HG03460 (cell line): Measurements from ENCODE around the gene RETREG3.
"Not testable (repeated sequence)": the region's sequence is repeated elsewhere in the genome, so short reads cannot be mapped to it uniquely, and the experiment has no call there.

Experiments
- ATAC-seq: cut with Tn5 transposase; IDR thresholded peaks from one replicate; pipeline ENCODE4 v1.9.1; 2021; ENCODE audit not compliant: unreplicated experiment

Gene RETREG3

DNA sequence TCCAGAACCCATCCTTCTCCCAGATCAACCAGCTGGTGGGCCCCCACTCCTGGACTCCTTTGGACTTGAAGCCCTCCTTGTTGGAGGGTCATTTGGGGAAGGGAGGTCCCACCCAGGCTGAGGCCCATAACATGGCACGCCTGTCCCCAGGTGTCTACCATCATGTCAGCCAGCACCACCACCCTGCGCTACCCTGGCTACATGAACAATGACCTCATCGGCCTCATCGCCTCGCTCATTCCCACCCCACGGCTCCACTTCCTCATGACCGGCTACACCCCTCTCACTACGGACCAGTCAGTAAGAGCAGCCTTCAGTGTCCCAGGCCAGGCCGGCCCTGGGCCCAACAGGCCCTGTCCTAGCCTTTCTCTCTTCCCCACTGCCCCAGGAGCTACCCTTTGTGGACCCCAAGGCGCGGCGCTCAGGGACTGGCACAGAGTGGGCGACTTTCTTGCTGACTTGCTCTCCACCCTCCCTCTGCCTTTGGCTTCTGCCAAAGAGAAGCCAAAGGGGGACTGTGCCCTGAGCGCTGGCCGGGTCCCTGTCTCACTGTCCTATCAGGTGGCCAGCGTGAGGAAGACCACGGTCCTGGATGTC is 4.6 kb upstream of the RETREG3 start:
- ATAC-seq, result no peak

DNA sequence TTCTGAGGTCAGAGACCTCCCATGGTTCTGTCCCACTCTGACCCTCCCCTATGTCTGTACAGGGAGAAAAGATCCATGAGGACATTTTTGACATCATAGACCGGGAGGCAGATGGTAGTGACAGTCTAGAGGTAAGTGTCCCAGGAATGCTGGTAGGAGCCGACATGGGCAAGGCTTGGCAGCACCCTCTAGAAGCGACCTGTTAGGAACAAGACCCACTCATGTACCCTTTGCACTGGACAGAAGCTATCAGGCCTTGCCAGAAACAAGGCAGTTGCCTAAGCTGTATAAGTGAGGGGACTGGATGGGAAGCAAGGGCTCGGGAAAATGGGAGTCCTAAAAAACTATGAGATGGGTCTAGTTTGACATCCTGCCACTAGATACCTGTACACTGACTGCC is 2.8 kb upstream of the RETREG3 start:
- ATAC-seq, result no peak

DNA sequence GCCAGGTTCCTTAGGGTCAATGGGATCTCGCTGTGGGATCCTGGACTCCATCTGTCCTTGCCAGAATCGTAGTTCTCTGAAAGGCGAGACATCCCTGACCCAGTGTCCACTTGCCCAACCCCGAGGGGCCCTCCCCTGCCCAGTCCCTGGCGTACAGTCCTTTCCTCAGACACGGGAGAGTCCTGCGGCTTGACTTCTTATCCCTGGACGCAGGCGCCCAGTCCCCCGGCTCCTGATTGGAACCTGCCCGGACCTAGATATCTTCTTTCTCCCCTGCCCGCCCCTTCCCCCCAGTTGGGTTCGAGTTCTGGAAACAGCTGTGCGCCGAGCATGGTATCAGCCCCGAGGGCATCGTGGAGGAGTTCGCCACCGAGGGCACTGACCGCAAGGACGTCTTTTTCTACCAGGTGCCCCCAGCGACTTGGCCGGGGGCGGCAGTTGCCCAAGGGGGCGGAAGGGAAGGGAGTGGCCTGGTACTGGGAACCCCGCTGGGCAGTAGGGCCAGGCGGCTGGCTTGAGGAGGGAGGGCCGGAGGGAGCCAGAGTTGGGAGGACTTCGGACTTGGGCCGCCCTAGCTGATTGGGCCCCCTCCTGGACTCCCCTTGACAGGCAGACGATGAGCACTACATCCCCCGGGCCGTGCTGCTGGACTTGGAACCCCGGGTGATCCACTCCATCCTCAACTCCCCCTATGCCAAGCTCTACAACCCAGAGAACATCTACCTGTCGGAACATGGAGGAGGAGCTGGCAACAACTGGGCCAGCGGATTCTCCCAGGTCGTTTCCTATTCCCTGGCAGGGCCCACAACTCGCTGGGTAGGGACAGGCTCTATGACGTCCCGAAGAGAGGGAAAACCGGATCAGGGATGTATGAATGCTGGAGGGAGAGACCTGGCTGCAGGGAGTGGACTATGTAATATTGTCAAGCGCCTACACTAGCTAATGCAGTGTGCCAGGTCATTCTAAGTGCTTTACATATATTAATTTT is 934 bp upstream of the RETREG3 start:
- not testable (repeated sequence) for ATAC-seq

DNA sequence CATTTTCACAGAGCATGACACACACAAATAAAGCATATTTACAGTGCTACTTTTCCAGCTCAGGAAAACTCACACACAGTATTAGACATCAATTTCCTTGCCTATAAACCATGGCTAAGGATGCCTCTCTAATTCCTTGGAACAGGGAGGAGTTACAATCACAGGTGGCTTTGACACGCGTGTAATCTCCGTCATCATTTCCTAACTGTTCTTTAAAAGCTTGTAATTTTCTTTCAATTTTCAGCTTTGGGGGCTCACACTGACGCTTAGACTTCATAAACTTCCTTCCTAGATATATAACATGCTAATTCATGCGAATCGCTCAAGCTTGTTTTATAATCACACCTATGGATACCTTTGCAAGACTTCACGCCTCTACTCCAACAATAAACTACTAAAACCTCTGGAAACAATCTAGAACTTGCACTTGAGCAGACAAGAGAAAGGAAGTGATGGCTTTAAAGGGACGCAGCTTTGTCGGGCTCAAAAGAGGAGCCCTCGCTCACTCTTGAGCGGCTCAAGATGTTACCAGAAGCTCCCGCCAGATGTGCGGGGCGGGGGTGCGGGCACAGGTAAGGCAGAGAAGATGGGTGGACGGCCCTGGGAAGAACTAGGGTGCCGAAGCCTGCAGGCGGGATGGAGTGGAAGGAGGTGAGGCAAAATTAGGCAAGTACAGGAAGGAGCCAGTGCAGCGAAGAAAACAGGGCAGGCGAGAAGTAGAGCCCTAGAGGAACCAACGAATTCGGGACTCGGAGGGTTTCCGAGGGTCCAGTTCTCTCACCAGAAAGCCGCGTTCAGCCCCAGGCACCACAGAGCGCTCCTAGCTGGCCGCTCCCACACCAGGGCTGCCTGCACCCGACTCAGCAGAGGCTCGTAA is 631 bp downstream of the RETREG3 start:
- peak; percentile 39 for ATAC-seq

DNA sequence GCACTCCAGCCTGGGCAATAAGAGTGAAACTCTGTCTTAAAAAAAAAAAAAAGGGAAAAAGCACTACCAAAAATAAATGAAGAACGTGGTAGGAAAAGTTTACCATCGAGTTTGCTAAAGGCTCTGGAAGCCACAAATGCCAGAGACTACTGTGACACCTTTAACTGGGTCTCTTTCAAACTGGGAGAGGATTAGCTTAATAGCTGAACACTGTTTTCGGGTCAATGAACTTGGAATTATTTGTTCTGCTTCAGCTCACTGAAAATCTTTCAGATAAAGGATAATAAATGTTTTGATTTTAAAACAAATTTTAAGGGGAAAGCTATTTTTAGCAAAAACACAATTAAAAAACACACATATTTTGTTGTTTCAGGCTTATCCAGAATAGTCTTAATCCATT is 1.4 kb downstream of the RETREG3 start:
- no peak for ATAC-seq

DNA sequence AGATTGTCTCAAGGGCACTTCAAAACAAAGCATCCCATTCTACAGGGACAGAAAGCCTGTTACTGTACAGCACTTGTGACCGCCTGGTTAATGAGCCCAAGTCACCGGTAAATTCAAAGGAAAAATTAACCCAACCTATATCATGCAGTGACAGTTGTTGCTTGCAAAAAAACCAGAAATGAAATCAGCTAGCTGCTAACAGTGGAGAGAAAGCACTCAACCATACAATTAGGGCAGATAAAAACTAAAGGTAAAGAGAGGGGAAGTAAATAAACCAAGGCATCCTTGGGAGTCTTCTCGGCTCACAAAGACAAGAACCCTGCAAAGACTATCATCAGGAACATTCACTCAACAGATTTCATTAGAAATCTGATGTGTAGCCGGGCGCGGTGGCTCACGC is 5.9 kb downstream of the RETREG3 start:
- ATAC-seq, result no peak

DNA sequence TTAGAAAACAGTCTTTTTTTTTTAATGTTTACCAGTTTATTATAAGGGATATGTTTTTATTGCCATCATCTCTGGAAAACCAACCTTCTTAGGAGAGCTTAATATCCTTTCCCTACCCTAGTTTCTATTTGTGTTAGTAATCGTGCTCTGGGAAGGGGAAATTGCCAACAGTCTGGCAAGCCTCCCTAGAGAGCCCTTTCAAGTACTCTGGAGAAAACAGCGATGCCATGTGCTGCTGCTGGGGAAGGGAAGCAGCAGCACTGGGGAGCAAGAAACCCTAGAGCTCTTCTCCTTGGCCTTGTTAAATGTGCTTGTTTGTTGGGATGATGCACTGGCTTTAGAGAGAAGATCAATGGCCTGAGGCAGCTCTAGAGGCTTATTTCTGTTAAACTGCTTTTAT is 10.3 kb downstream of the RETREG3 start:
- no peak for ATAC-seq

DNA sequence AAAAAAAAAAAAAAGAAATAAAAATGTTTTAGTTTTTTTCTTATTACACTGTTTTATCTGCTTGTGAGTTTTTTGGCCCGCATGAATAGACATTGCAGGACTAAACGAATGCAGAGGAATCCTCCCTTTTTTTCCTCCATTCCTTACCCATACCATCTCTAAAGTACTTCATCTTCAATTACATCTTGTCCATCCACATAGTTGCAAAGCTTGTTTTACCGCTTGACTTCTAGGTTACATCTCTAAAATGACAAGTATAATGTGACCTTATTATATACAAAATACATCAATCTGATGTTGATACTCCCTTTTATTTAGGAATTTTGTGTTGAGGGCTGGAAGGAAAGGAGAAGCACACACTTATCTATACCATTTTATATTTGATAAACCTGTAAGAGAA is 12.8 kb downstream of the RETREG3 start:
- ATAC-seq, result no peak

DNA sequence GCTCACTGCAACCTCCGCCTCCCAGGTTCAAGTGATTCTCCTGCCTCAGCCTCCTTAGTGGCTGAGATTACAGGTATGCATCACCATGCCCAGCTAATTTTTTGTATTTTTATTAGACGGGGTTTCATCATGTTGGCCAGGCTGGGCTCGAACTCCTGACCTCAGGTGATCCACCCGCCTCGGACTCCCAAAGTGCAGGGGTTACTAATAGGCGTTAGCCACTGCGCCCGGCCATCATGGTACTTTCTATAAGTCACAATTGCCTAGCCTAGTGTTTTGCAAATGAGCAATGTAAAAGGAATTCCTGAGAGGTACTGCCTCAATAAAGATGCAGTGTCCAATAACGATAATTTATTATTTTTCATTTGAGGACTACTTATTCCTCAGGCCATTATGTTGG is 17.8 kb downstream of the RETREG3 start:
- ATAC-seq, result no peak

DNA sequence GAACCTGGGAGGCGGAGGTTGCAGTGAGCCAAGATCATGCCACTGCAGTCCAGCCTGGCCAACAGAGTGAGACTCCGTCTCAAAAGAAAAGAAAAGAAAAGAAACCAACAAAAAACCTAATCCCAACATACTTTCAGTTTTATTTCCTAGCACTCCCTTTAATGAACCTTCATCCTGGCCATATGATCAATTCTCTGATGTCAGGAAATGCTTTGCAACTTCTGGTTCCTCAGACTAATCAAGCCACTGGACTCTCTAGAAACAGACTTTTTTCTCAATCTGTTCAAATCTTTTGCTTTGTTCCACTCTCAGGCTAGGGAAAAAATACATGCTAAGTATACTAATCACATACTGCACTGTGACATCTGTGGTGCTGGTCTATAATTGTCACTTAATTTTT is 18.3 kb downstream of the RETREG3 start:
- ATAC-seq, result no peak

DNA sequence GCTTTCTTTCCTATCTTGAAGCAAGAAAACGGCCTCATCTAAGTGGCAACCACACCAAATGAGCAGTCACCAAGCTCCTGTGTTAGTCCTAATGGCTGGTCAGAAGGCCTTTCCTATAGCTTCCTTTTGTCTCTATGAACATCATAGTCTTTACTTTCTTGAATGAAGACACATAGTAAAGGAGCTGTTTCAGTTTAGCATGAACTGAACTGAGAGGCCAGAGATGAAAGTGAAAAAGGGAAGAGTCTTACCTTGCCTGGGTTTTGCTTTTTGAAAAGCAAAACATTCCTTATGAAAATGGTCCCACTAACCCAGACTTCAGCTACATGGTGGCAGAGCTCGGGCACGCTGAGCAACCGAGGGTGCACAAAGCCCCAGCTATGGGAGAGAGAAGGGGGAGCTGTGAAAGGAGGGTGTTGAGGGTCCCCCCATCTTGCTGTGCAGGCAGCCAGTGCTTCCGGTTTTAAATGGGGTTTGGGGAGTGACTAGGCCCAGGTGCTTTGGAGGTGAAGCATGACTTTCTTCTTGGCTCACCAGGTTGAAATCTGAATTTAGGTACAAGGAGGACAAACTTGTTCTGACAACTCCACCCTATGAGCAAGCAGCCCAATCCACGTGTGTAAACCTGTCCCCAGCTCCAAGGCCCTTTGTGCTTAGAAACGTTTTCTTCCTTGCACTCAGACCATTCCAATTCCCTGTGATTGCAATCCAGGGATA is 22.5 kb downstream of the RETREG3 start:
- ATAC-seq, result no peak

DNA sequence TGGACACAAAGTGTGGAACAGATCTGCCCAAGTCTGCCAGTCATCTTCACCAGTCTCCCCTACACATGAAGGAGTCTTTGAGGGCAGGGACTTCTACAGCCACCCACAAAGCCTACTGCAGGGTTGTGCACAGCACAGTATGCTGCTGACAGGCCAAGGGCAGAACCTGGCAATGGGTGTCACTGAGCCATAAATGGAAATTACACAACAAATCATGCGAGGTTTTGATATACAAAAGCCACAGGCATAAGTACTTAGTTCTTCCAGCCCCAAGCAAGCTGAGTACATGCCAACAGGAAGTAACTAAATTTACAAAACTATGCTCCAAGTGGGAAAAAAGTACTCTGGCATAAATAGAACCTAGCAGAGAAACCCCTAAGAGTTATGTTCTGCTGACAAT is 23.8 kb downstream of the RETREG3 start:
- no peak for ATAC-seq

DNA sequence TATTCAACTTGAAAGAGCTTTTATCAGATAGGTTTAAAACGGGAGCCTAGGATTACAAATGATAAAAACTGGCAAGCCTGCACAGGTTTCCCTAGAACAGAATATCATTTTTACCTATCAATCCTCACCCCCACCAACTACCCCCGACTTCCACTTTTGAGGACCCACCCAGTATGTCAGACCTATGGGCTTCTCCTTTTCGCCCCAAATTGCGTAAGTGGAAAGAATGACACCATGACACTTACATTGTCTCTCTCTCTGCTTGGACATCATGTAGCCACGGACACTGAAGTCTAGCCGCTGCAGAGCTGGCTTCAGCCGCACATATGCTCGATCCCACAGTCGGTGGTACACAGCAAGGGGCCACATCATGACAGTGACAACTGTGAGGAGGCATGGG is 24.3 kb downstream of the RETREG3 start:
- no peak for ATAC-seq

DNA sequence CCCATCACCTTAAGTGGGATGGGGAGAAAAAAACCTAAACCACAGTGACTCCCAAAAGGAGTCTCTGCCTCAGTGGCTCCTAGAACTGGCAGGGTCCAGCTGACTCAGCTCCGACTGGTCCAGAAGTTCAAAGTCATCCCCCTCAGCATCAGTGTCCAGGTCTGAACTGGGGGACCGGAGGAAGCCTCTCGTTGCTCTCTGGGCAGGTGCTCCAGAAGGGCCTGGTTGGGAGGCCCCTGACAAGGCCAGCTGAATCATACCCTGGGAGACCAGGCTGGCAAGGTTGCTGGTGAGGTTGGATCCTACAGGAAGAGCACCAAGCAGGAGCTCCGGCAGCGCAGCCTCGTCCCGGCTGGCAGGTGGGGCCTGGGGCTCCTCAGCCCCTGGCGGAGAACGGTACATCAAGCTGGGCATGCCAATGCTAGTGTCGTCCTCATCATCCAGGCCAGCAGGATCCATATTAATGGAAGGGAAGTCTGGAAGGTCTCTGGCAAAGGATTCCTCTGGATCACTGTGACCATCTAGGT is 27.4 kb downstream of the RETREG3 start:
- no peak for ATAC-seq

DNA sequence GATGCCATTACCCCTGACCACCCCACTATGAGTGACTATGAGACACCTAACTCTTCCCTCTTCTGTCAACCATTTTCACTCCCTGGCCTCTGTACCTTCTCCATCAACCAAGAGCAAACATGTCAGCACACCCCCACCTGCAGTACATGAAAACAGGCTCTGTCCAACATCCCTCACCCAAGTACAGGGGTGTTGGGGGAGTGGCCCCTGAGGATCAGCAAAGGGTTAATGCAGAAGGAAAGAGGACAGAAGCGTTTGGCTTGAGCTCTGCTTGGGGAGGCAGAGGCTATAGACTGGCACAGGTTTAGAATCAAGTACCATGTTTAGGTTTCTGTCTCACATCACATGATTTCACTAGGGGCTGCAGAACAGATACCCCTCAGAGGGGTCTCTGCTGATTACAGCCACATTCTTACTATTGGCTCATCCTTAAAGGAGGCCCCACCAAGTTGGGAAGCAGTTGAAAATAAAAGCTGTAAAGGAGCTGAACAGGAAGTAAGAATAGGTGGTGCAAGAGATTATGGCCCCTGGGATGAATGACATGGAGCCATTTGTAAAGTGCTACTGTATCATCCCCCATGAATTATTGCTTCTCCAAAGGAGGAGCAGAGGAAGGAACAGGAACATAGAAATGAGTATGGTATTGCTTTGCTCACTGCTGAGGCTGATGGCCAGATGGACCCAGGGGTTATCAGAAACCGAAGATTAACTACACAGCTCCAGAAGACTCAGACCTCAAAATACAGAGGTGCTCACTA is 29.2 kb downstream of the RETREG3 start:
- no peak for ATAC-seq

DNA sequence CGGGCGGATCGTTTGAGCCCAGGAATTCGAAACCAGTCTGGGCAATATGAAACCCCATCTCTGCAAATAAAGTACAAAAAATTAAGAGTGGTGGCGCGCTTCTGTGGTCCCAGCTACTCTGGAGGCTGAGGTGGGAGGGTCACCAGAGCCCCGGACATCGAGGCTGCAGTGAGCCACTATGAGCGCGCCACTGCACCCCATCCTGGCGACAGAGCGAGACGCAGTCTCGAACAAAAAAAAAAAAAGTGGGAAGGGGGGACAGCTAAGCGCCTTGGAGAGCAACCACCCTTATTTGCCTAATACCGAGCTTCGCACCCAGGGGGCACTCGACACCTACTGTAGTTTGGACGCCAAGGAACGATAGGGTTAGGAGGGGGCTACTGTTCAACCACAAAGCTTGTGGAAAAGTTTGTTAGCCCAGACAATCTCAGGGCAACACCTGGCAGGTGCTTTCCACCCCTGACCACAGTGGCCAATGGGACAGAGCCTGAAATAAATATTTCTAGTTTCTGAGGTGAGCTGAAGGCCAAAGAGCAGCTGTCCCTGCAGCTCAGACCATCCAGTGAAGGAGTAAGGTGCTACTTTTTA is 30.8 kb downstream of the RETREG3 start:
- peak; percentile 40 for ATAC-seq

DNA sequence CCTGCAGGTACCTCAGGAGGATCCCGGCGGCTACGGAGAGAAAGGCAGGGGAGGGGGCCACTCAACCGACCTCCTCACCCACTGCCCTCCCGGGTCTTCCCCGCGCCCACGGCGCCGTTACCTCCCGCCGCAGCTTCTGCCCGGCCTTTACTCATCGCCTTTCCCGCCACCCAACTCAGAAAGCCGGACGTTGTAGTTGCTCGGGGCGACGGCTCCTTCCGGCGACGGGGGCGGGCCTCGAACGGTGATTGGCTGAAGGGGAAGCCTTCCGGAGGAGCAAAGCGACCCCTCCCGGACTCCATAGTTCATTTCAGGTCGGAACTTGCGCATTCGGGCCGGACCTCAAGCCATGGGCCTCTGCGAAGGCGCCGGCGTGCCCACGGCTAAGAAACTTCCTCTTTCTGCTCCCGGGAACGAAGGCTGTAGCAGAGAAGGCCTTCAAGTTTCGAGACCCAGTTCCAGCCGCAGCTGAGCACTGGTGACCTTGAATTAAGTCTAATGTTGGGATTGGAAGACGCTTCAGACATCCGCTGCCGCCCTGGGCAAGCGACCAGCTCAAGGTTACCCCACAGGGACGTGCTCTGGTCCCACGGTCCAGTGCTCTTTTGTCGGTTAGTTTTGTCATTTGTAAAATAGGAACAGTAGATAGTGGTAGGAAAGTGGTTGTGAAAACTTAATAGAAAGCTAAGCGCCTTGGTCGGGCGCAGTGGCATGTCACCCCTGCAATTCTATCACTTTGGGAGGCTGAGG is 31.5 kb downstream of the RETREG3 start, which contains the start of gene PSMC3IP:
Gene PSMC3IP (minus strand): TSS at position 198 of the 750 bp plus-strand sequence. CDS start 43 bp downstream, at position 155.
- peak; percentile 70 for ATAC-seq

DNA sequence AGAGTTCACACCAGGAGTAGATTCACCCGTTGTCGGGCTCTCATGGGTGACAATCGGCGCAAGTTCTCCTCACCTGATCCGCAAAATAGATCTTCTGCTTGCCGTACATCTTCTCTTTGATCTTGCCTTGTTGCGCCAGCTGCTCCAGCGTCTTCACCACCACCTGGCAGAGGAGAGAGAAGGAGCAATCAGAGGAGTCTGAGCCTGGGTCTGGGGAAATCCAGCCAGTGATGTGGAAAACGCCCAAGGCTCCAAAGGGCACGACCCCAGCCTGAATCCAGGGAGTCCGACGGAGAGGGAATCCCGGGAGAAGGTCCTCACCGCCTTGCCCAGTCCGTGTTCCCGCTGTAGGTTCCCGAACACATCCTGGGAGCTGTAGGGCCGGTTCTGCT is 32.0 kb downstream of the RETREG3 start:
- ATAC-seq, result peak; percentile 8

DNA sequence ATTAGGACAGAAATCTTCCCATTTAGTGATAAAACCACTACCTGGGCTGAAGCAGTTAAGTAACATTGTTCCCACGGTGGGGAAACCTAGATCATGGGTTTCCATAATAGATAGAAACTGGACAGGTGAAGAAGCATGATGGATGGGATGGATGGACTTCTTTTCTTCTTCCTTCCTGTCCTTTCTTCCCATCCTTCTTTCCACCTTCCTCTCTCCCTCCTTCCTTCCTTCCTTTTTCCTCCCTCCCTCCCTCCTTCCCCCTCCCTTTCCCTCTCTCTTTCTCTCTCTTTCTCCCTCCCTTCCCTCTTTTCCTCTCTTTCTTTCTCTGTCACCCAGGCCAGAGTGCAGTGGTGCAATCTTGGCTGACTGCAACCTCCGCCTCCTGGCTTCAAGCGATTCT is 34.7 kb downstream of the RETREG3 start:
- no peak for ATAC-seq
